Neural cell (in vitro differentiated cells): ENCODE data around the gene KCNT1. TPM values are rescaled to one million over a fixed set of nuclear protein-coding genes. Genes with fewer than 3 reads are reported as not detected.

Experiments used
- H2AFZ ChIP-seq: fragments of 200-600, 300-800 bp; sonication (generic), shearing (Covaris generic); 2 replicates; pipeline ENCODE4 v1.6.0; 2014; ENCODE audit warnings: low read depth, mild to moderate bottlenecking, antibody characterized with exemption, low read length, moderate library complexity
- H3F3A ChIP-seq: fragments of 200-600 bp; shearing (Covaris generic); 2 replicates; pipeline ENCODE4 v1.6.1; 2016; ENCODE audit warnings: mild to moderate bottlenecking, moderate library complexity, mixed read lengths, antibody characterized with exemption, low read length; ENCODE audit not compliant: insufficient read depth, poor library complexity, severe bottlenecking
- H3K27ac ChIP-seq: fragments of 200-600, 300-800 bp; sonication (generic), shearing (Covaris generic); 2 replicates; pipeline ENCODE4 v1.5.1; 2014; ENCODE audit warnings: mild to moderate bottlenecking, low read length, moderate library complexity
- H3K27me3 ChIP-seq: fragments of 300-800, 200-600 bp; sonication (generic), shearing (Covaris generic); 2 replicates; pipeline ENCODE4 v1.6.0; 2014; ENCODE audit warnings: mild to moderate bottlenecking, low read depth, low read length, moderate library complexity; ENCODE audit not compliant: insufficient read depth
- H3K36me3 ChIP-seq: fragments of 300-800, 200-600 bp; sonication (generic), shearing (Covaris generic); 2 replicates; pipeline ENCODE4 v1.5.1; 2014; ENCODE audit warnings: mild to moderate bottlenecking, antibody characterized with exemption, low read length, moderate library complexity; ENCODE audit not compliant: insufficient read depth
- H3K4me2 ChIP-seq: fragments of 300-800, 200-600 bp; sonication (generic), shearing (Covaris generic); 2 replicates; pipeline ENCODE4 v1.6.0; 2014; ENCODE audit warnings: mild to moderate bottlenecking, low read length
- H3K4me3 ChIP-seq: fragments of 300-800, 200-600 bp; sonication (generic), shearing (Covaris generic); 2 replicates; pipeline ENCODE4 v1.5.1; 2014; ENCODE audit warnings: mild to moderate bottlenecking, low read length, moderate library complexity
- H3K79me2 ChIP-seq: fragments of 200-600 bp; shearing (Covaris generic); replicated peaks from 2 replicates; pipeline ENCODE4 v1.6.0; 2014; ENCODE audit warnings: mild to moderate bottlenecking, low read length, moderate library complexity; ENCODE audit not compliant: insufficient read depth
- H3K9ac ChIP-seq: fragments of 300-800, 200-600 bp; sonication (generic), shearing (Covaris generic); 2 replicates; pipeline ENCODE4 v1.6.1; 2016; ENCODE audit warnings: mild to moderate bottlenecking, low read length, mixed read lengths
- H3K9me2 ChIP-seq: fragments of 200-600 bp; shearing (Covaris generic); 2 replicates; pipeline ENCODE4 v1.6.1; 2016; ENCODE audit warnings: mild to moderate bottlenecking, low read length, mixed read lengths; ENCODE audit not compliant: insufficient read depth
- H3K9me3 ChIP-seq: fragments of 200-600, 300-800 bp; sonication (generic), shearing (Covaris generic); 2 replicates; pipeline ENCODE4 v1.6.1; 2016; ENCODE audit warnings: mild to moderate bottlenecking, mixed run types, low read length, moderate library complexity, mixed read lengths
- H4K20me1 ChIP-seq: fragments of 200-600 bp; shearing (Covaris generic); 2 replicates; pipeline ENCODE4 v1.6.1; 2016; ENCODE audit warnings: mild to moderate bottlenecking, mixed run types; ENCODE audit not compliant: insufficient read depth
- EP300 ChIP-seq: fragments of 450-650 bp; conservative IDR thresholded peaks from 2 replicates; pipeline ENCODE4 v1.6.1; 2014; ENCODE audit warnings: antibody characterized with exemption, mild to moderate bottlenecking, moderate library complexity; ENCODE audit not compliant: poor library complexity, severe bottlenecking
- EZH2 ChIP-seq: fragments of 200-600, 300-800 bp; shearing (Covaris generic), sonication (generic); IDR thresholded peaks from 2 replicates; pipeline ENCODE4 v1.6.1; 2014; ENCODE audit warnings: antibody characterized with exemption, low read length, borderline replicate concordance, mild to moderate bottlenecking; ENCODE audit not compliant: insufficient read depth, poor library complexity, severe bottlenecking
- MXI1 ChIP-seq: fragments of 450-650 bp; conservative IDR thresholded peaks from 2 replicates; pipeline ENCODE4 v1.6.1; 2014; ENCODE audit warnings: antibody characterized with exemption, mild to moderate bottlenecking; ENCODE audit not compliant: poor library complexity, severe bottlenecking
- POLR2AphosphoS5 ChIP-seq: IDR thresholded peaks from 2 replicates; pipeline ENCODE4 v1.6.1; 2012
- RAD21 ChIP-seq: fragments of 450-650 bp; conservative IDR thresholded peaks from 2 replicates; pipeline ENCODE4 v1.6.1; 2014; ENCODE audit warnings: antibody characterized with exemption, mild to moderate bottlenecking, moderate library complexity
- REST ChIP-seq: IDR thresholded peaks from 2 replicates; pipeline ENCODE4 v1.6.1; 2012; ENCODE audit warnings: borderline replicate concordance
- SMC3 ChIP-seq: fragments of 450-650 bp; conservative IDR thresholded peaks from 2 replicates; pipeline ENCODE4 v1.6.1; 2014; ENCODE audit warnings: antibody characterized with exemption, mild to moderate bottlenecking, moderate library complexity; ENCODE audit not compliant: poor library complexity
- TAF1 ChIP-seq: IDR thresholded peaks from 2 replicates; pipeline ENCODE4 v1.6.1; 2012; ENCODE audit warnings: low read depth
- polyA plus RNA-seq: library from polyadenylated mRNA; depleted of rRNA; stranded (reverse); fragments of >200 nt; gene quantifications from 2 replicates; pipeline ENCODE4 v1.2.3, GENCODE V29; 2014
- TF ChIP-seq, protein P1 (sequence below): fragments of 450-650 bp; IDR thresholded peaks from 2 replicates; pipeline ENCODE4 v1.5.1; 2014; ENCODE audit warnings: antibody characterized with exemption, mild to moderate bottlenecking, moderate library complexity; ENCODE audit not compliant: poor library complexity, severe bottlenecking

The KCNT1 gene
- polyA plus RNA-seq, 1 donor from 2014 or later, result 0.67 TPM

DNA sequence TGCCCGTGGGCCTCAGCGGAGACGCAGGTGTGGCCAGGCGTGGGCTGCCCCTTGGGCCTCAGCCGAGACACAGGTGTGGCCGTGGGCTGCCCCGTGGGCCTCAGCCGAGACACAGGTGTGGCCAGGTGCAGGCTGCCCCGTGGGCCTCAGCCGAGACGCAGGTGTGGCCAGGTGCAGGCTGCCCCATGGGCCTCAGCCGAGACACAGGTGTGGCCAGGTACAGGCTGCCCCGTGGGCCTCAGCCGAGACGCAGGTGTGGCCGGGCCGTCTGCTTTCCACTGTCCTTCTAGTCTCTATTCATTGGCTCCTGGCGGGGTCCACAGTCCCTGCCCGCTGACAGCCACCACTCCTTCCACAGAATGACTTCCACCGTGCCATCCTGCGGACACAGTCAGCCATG is 56.1 kb downstream of the KCNT1 start:
- Histone ChIP-seq H3K36me3 (no peaks in the 10 kb centered on the region), H2AFZ (no peak overlapping the region), H3F3A (no peaks in the 10 kb centered on the region), H3K9me3 (no peaks in the 10 kb centered on the region), H3K4me3 (no peak overlapping the region), H3K27ac (no peak overlapping the region), H3K27me3 (no peaks in the 10 kb centered on the region), H3K9ac (no peak overlapping the region), H3K9me2 (no peaks in the 10 kb centered on the region), H3K79me2 (no peaks in the 10 kb centered on the region), H4K20me1 (no peaks in the 10 kb centered on the region), H3K4me2 (no peak overlapping the region)
- TF ChIP-seq MXI1, result no peak
- no peak for TF ChIP-seq EZH2
- TF ChIP-seq EP300, result no peak

GRCh38 chr9:135758870-135759269 is 56.9 kb downstream of the KCNT1 start:
- no peaks in the 10 kb centered on the region for H3K27me3 ChIP-seq
- no peak overlapping the region for H3K4me3 ChIP-seq
- no peak overlapping the region for H3K9ac ChIP-seq
- H3K9me3 ChIP-seq, result no peaks in the 10 kb centered on the region
- H3K4me2 ChIP-seq, result no peak overlapping the region
- no peak overlapping the region for H2AFZ ChIP-seq
- TF ChIP-seq POLR2AphosphoS5, result no peak
- TF ChIP-seq, protein P1, sequence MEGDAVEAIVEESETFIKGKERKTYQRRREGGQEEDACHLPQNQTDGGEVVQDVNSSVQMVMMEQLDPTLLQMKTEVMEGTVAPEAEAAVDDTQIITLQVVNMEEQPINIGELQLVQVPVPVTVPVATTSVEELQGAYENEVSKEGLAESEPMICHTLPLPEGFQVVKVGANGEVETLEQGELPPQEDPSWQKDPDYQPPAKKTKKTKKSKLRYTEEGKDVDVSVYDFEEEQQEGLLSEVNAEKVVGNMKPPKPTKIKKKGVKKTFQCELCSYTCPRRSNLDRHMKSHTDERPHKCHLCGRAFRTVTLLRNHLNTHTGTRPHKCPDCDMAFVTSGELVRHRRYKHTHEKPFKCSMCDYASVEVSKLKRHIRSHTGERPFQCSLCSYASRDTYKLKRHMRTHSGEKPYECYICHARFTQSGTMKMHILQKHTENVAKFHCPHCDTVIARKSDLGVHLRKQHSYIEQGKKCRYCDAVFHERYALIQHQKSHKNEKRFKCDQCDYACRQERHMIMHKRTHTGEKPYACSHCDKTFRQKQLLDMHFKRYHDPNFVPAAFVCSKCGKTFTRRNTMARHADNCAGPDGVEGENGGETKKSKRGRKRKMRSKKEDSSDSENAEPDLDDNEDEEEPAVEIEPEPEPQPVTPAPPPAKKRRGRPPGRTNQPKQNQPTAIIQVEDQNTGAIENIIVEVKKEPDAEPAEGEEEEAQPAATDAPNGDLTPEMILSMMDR, result no peak
- TF ChIP-seq SMC3, result no peak
- TF ChIP-seq MXI1, result no peak
- TF ChIP-seq EP300, result no peak
- TF ChIP-seq RAD21, result no peak
- no peak for TF ChIP-seq EZH2
- TF ChIP-seq TAF1, result no peak
- TF ChIP-seq REST, result no peak
- H3F3A ChIP-seq, result no peaks in the 10 kb centered on the region
- H3K27ac ChIP-seq, result no peak overlapping the region
- no peaks in the 10 kb centered on the region for H3K79me2 ChIP-seq
- H4K20me1 ChIP-seq, result no peaks in the 10 kb centered on the region
- H3K36me3 ChIP-seq, result no peaks in the 10 kb centered on the region
- H3K9me2 ChIP-seq, result no peaks in the 10 kb centered on the region
